Endodermal cell (in vitro differentiated cells): ENCODE data around the gene UBQLNL. TPM values are rescaled to one million over a fixed set of nuclear protein-coding genes. Genes with fewer than 3 reads are reported as not detected.

ENCODE experiments used
- DNase-seq: peaks from one replicate; pipeline ENCODE4 v3.0.0-alpha.2; 2017
- H3K27ac ChIP-seq: 2 replicates; pipeline ENCODE4 v1.5.1; 2013; ENCODE audit warnings: mild to moderate bottlenecking, low read depth, low read length, moderate library complexity
- H3K27me3 ChIP-seq: 2 replicates; pipeline ENCODE4 v1.6.1; 2013; ENCODE audit warnings: mild to moderate bottlenecking, low read length, moderate library complexity; ENCODE audit not compliant: insufficient read depth, control insufficient read depth, poor library complexity, severe bottlenecking
- H3K36me3 ChIP-seq: 2 replicates; pipeline ENCODE4 v1.7.0; 2013; ENCODE audit warnings: mild to moderate bottlenecking, low read length, moderate library complexity; ENCODE audit not compliant: control insufficient read depth, insufficient read depth
- H3K4me1 ChIP-seq: one replicate; pipeline ENCODE4 v1.7.0; 2013; ENCODE audit warnings: low read length; ENCODE audit not compliant: control insufficient read depth, insufficient read depth
- H3K4me3 ChIP-seq: 2 replicates; pipeline ENCODE4 v1.5.1; 2013; ENCODE audit warnings: mild to moderate bottlenecking, low read length, moderate library complexity
- H3K9ac ChIP-seq: 2 replicates; pipeline ENCODE4 v1.6.1; 2013; ENCODE audit warnings: mild to moderate bottlenecking, low read length, moderate library complexity; ENCODE audit not compliant: poor library complexity, severe bottlenecking; ENCODE audit errors: extremely low read depth
- H3K9me3 ChIP-seq: 2 replicates; pipeline ENCODE4 v1.6.1; 2013; ENCODE audit warnings: mild to moderate bottlenecking, low read length, moderate library complexity; ENCODE audit not compliant: control insufficient read depth
- H3K27ac Mint-ChIP-seq: 2 replicates; pipeline ENCODE4 v1.8.0; 2020; ENCODE audit warnings: mixed read lengths
- H3K27me3 Mint-ChIP-seq: 2 replicates; pipeline ENCODE4 v1.8.0; 2021; ENCODE audit warnings: mild to moderate bottlenecking, mixed read lengths; ENCODE audit not compliant: insufficient read depth
- H3K36me3 Mint-ChIP-seq: 2 replicates; pipeline ENCODE4 v1.8.0; 2020; ENCODE audit warnings: low read depth, mixed read lengths
- H3K4me1 Mint-ChIP-seq: 2 replicates; pipeline ENCODE4 v1.8.0; 2020; ENCODE audit warnings: mixed read lengths
- H3K4me3 Mint-ChIP-seq: 2 replicates; pipeline ENCODE4 v1.8.0; 2020; ENCODE audit warnings: mild to moderate bottlenecking, moderate library complexity, mixed read lengths
- H3K9me3 Mint-ChIP-seq: 2 replicates; pipeline ENCODE4 v1.8.0; 2020; ENCODE audit warnings: mild to moderate bottlenecking, mixed read lengths
- WGBS, 2 experiments: methylation state at CpG; one replicate each; pipeline versions ENCODE4 v1.1.5 to v1.1.7; 2013; ENCODE audit warnings: missing lambda C conversion rate in 2 of 2, mixed read lengths in 1 of 2; ENCODE audit not compliant: insufficient coverage in 1 of 2, insufficient read length in 1 of 2; 5-methylcytosine and 5-hydroxymethylcytosine counted together
- total RNA-seq, 2 donors: library from RNA; stranded (reverse); fragmentation: NEBNext Ultra II Directional in 1 of 2; extraction: Animal tissue kit (Norgen Biotek cat#: 25700) in 1 of 2; gene quantifications; 2 replicates in 1 of 2; 3 replicates in 1 of 2; pipeline ENCODE4 v1.2.1, GENCODE V29; 2021
- TF ChIP-seq, protein P1 (sequence below): fragments of 200-600 bp; sonication (generic); conservative IDR thresholded peaks from 2 replicates; pipeline ENCODE4 v1.5.0; 2021; ENCODE audit warnings: antibody characterized with exemption, mild to moderate bottlenecking

The UBQLNL gene
- total RNA-seq, 2 donors from 2014 or later = 0.20 to 0.26 TPM

- Mint-ChIP-seq H3K27ac (no peak overlapping the region), H3K36me3 (no peaks in the 10 kb centered on the region), H3K27me3 (peaks cover 9% of the 10 kb centered on the region), H3K4me1 (peaks cover 6% of the 10 kb centered on the region), H3K9me3 (no peaks in the 10 kb centered on the region), H3K4me3 (no peak overlapping the region)
- no peaks in the 10 kb centered on the region for H3K9me3 ChIP-seq
- WGBS, 2 experiments = 60 to 87% methylated on average over 1 to 2 of the region's 2 CpGs
- no peak overlapping the region for H3K27ac ChIP-seq
- H3K4me3 ChIP-seq = no peak overlapping the region
- no peaks in the 10 kb centered on the region for H3K36me3 ChIP-seq
- no peaks in the 10 kb centered on the region for H3K27me3 ChIP-seq
- H3K9ac ChIP-seq = no peak overlapping the region
- DNase-seq = no peak
- H3K4me1 ChIP-seq = peaks cover 3% of the 10 kb centered on the region
- TF ChIP-seq, protein P1, sequence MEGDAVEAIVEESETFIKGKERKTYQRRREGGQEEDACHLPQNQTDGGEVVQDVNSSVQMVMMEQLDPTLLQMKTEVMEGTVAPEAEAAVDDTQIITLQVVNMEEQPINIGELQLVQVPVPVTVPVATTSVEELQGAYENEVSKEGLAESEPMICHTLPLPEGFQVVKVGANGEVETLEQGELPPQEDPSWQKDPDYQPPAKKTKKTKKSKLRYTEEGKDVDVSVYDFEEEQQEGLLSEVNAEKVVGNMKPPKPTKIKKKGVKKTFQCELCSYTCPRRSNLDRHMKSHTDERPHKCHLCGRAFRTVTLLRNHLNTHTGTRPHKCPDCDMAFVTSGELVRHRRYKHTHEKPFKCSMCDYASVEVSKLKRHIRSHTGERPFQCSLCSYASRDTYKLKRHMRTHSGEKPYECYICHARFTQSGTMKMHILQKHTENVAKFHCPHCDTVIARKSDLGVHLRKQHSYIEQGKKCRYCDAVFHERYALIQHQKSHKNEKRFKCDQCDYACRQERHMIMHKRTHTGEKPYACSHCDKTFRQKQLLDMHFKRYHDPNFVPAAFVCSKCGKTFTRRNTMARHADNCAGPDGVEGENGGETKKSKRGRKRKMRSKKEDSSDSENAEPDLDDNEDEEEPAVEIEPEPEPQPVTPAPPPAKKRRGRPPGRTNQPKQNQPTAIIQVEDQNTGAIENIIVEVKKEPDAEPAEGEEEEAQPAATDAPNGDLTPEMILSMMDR = no peak
Observed at GRCh38 chr11:5531053-5531831, 14.7 kb upstream of the UBQLNL start.

DNA sequence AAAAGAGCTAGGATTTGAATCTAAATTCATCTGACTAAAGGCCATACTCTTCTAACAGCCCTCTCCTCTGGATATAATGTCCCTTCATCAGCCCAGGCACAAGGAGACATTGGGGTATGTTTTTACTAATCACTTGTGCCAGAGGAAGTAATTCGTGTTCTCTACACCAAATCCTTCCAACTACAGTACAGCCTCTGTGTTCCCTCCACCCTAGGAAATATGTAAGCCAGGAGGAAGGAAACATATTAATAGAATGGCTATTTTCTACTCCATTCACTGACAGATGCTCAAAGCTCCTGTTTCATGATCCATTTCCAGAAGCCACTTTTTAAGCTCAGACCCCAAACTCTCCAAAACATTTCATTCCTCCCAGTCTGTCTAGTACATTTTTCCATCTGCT, 12.0 kb upstream of the UBQLNL start:
- H3K4me3 ChIP-seq = no peak overlapping the region
- no peaks in the 10 kb centered on the region for H3K27me3 ChIP-seq
- H3K4me1 ChIP-seq = peaks cover 3% of the 10 kb centered on the region
- peaks cover 16% of the 10 kb centered on the region for H3K27me3 Mint-ChIP-seq
- DNase-seq = no peak
- H3K36me3 ChIP-seq = no peaks in the 10 kb centered on the region
- H3K9me3 Mint-ChIP-seq = no peaks in the 10 kb centered on the region
- 80% methylated on average over 1 of the region's 1 CpG; no CpG with 5 or more reads in 1 of the 2 experiments for WGBS, 2 experiments
- H3K36me3 Mint-ChIP-seq = no peaks in the 10 kb centered on the region
- no peak overlapping the region for H3K27ac Mint-ChIP-seq
- TF ChIP-seq, protein P1 = no peak
- H3K9ac ChIP-seq = no peak overlapping the region
- peaks cover 18% of the 10 kb centered on the region for H3K4me1 Mint-ChIP-seq
- H3K27ac ChIP-seq = no peak overlapping the region
- no peak overlapping the region for H3K4me3 Mint-ChIP-seq
- no peaks in the 10 kb centered on the region for H3K9me3 ChIP-seq

DNA sequence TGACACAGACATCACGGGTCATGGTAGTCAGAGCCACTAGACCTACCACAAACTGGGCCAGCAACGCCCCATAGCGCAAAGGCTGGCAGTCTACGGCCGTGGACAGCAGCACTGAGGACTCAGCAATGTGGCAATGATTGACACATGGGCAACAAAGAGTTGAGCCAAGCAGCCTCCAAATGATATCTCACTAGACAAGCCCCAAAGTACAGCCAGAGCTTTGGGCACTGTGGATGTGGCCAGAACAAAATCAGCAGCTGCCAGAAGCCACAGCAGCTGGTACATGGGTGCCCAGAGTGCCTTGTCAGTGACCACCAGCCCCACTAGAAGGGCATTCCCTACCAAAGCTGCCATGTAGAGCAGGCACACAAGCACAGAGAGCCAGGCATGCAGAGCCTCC, 11.2 kb upstream of the UBQLNL start:
- peaks cover 18% of the 10 kb centered on the region for H3K4me1 Mint-ChIP-seq
- WGBS, 2 experiments = 94 to 98% methylated on average over 5 of the region's 5 CpGs
- peaks cover 22% of the 10 kb centered on the region for H3K27me3 Mint-ChIP-seq
- H3K27ac ChIP-seq = no peak overlapping the region
- H3K9me3 ChIP-seq = no peaks in the 10 kb centered on the region
- TF ChIP-seq, protein P1 = no peak
- H3K4me1 ChIP-seq = peaks cover 3% of the 10 kb centered on the region
- no peaks in the 10 kb centered on the region for H3K36me3 ChIP-seq
- no peaks in the 10 kb centered on the region for H3K27me3 ChIP-seq
- no peaks in the 10 kb centered on the region for H3K36me3 Mint-ChIP-seq
- no peak overlapping the region for H3K4me3 ChIP-seq
- H3K9me3 Mint-ChIP-seq = no peaks in the 10 kb centered on the region
- no peak overlapping the region for H3K9ac ChIP-seq
- H3K27ac Mint-ChIP-seq = no peak overlapping the region
- DNase-seq = no peak
- H3K4me3 Mint-ChIP-seq = no peak overlapping the region
